Endothelial cell (in vitro differentiated cells): ENCODE results near the gene TAF15. TPM values are rescaled to one million over a fixed set of nuclear protein-coding genes. Genes with fewer than 3 reads are reported as not detected.

ENCODE experiments used
- DNase-seq: peaks from one replicate; pipeline ENCODE4 v3.0.0; 2021; ENCODE audit warnings: low spot score
- H3K27ac Mint-ChIP-seq: one replicate; pipeline ENCODE4 v1.8.0; 2021; ENCODE audit warnings: mixed read lengths, inconsistent platforms; ENCODE audit not compliant: unreplicated experiment
- H3K27me3 Mint-ChIP-seq: one replicate; pipeline ENCODE4 v1.8.0; 2021; ENCODE audit warnings: mild to moderate bottlenecking, moderate library complexity, mixed read lengths, inconsistent platforms; ENCODE audit not compliant: unreplicated experiment
- H3K36me3 Mint-ChIP-seq: one replicate; pipeline ENCODE4 v1.8.0; 2021; ENCODE audit warnings: mild to moderate bottlenecking, low read depth, mixed read lengths, inconsistent platforms; ENCODE audit not compliant: unreplicated experiment
- H3K4me1 Mint-ChIP-seq: one replicate; pipeline ENCODE4 v1.8.0; 2021; ENCODE audit warnings: mild to moderate bottlenecking, mixed read lengths, inconsistent platforms; ENCODE audit not compliant: unreplicated experiment
- H3K4me3 Mint-ChIP-seq: one replicate; pipeline ENCODE4 v1.8.0; 2021; ENCODE audit warnings: mild to moderate bottlenecking, mixed read lengths, inconsistent platforms; ENCODE audit not compliant: unreplicated experiment
- H3K9me3 Mint-ChIP-seq: one replicate; pipeline ENCODE4 v1.8.0; 2021; ENCODE audit warnings: mixed read lengths, inconsistent platforms; ENCODE audit not compliant: unreplicated experiment
- CTCF ChIP-seq: fragments of 200-600 bp; sonication (generic); IDR thresholded peaks from one replicate; pipeline ENCODE4 v1.5.0; 2021; ENCODE audit warnings: antibody characterized with exemption; ENCODE audit not compliant: unreplicated experiment
- total RNA-seq: library from RNA; stranded (reverse); fragmentation: NEBNext Ultra II Directional; extraction: Animal tissue kit (Norgen Biotek cat#: 25700); gene quantifications from one replicate; pipeline ENCODE4 v1.2.1, GENCODE V29; 2021; ENCODE audit not compliant: unreplicated experiment

The TAF15 gene
- total RNA-seq, 1 donor from 2014 or later: 188 TPM

GRCh38 chr17:35791681-35792350 lies 17.5 kb upstream of the TAF15 start:
- H3K4me1 Mint-ChIP-seq: peaks cover 15% of the 10 kb centered on the region
- peak overlapping the region; percentile 70 for H3K27ac Mint-ChIP-seq
- peaks cover 9% of the 10 kb centered on the region for H3K27me3 Mint-ChIP-seq
- DNase-seq: no peak
- no peak for TF ChIP-seq CTCF
- H3K4me3 Mint-ChIP-seq: no peak overlapping the region
- H3K9me3 Mint-ChIP-seq: no peaks in the 10 kb centered on the region
- no peaks in the 10 kb centered on the region for H3K36me3 Mint-ChIP-seq

- no peak for DNase-seq
- peaks cover 10% of the 10 kb centered on the region for H3K27me3 Mint-ChIP-seq
- H3K36me3 Mint-ChIP-seq: no peaks in the 10 kb centered on the region
- no peak overlapping the region for H3K27ac Mint-ChIP-seq
- H3K4me3 Mint-ChIP-seq: peak overlapping the region; percentile 63
- H3K9me3 Mint-ChIP-seq: no peaks in the 10 kb centered on the region
- peaks cover 12% of the 10 kb centered on the region for H3K4me1 Mint-ChIP-seq
- TF ChIP-seq CTCF: no peak
Measured at GRCh38 chr17:35793257-35793656, 16.0 kb upstream of the TAF15 start.

GRCh38 chr17:35795007-35795870 lies 14.0 kb upstream of the TAF15 start, which contains the start of gene MMP28:
TSS of gene MMP28 (minus strand) at chr17:35795641. CDS start at chr17:35795377, 264 bp downstream.
- TF ChIP-seq CTCF: no peak
- H3K4me1 Mint-ChIP-seq: peaks cover 23% of the 10 kb centered on the region
- peak within 1 kb of the TSS; percentile 84 for H3K4me3 Mint-ChIP-seq
- H3K9me3 Mint-ChIP-seq: no peaks in the 10 kb centered on the region
- H3K27ac Mint-ChIP-seq: no peak within 1 kb of the TSS
- H3K36me3 Mint-ChIP-seq: no peaks in the 10 kb centered on the region
- DNase-seq: no peak
- peaks cover 10% of the 10 kb centered on the region for H3K27me3 Mint-ChIP-seq

- peaks cover 10% of the 10 kb centered on the region for H3K27me3 Mint-ChIP-seq
- H3K4me3 Mint-ChIP-seq: peak overlapping the region; percentile 84
- no peaks in the 10 kb centered on the region for H3K36me3 Mint-ChIP-seq
- peaks cover 29% of the 10 kb centered on the region for H3K4me1 Mint-ChIP-seq
- H3K9me3 Mint-ChIP-seq: no peaks in the 10 kb centered on the region
- DNase-seq: no peak
- H3K27ac Mint-ChIP-seq: no peak overlapping the region
- TF ChIP-seq CTCF: no peak
Measured at GRCh38 chr17:35795871-35796265, 13.4 kb upstream of the TAF15 start.

- Mint-ChIP-seq H3K4me3 (peak overlapping the region; percentile 56), H3K36me3 (no peaks in the 10 kb centered on the region), H3K4me1 (peaks cover 39% of the 10 kb centered on the region), H3K9me3 (no peaks in the 10 kb centered on the region), H3K27me3 (peaks cover 10% of the 10 kb centered on the region), H3K27ac (no peak overlapping the region)
- no peak for TF ChIP-seq CTCF
- DNase-seq: no peak
Measured at GRCh38 chr17:35796942-35797341, 12.3 kb upstream of the TAF15 start.
